ENCODE data around the gene PRMT6.

The PRMT6 gene

GRCh38 chr1:107098961-107099360 lies 42.5 kb downstream of the PRMT6 start:
- no peak for TF ChIP-seq CTCF (IDR thresholded peaks at IDR 0.05; ENCODE audit: insufficient read depth, low read length, poor library complexity, severe bottlenecking)
- Histone ChIP-seq H3K4me3 (replicated peaks; ENCODE audit: low read depth, low read length) (no peak overlapping the region), H3K36me3 (ENCODE audit: control insufficient read depth, insufficient read depth, low read length) (no peaks in the 10 kb centered on the region), H3K27me3 (replicated peaks; ENCODE audit: control insufficient read depth, insufficient read depth, low read length) (no peaks in the 10 kb centered on the region)
- DNase-seq (ENCODE audit: extremely low read depth, insufficient read length): no peak

GRCh38 chr1:107100331-107100984 lies 44.0 kb downstream of the PRMT6 start:
- TF ChIP-seq CTCF (IDR thresholded peaks at IDR 0.05; ENCODE audit: insufficient read depth, low read length, poor library complexity, severe bottlenecking): no peak
- Histone ChIP-seq H3K4me3 (replicated peaks; ENCODE audit: low read depth, low read length) (no peak overlapping the region), H3K36me3 (ENCODE audit: control insufficient read depth, insufficient read depth, low read length) (no peaks in the 10 kb centered on the region), H3K27me3 (replicated peaks; ENCODE audit: control insufficient read depth, insufficient read depth, low read length) (no peaks in the 10 kb centered on the region)
- DNase-seq (ENCODE audit: extremely low read depth, insufficient read length): no peak

GRCh38 chr1:107105914-107106313 lies 49.4 kb downstream of the PRMT6 start:
- TF ChIP-seq CTCF (IDR thresholded peaks at IDR 0.05; ENCODE audit: insufficient read depth, low read length, poor library complexity, severe bottlenecking): no peak

More at GRCh38 chr1:107105914-107106313, 49.4 kb downstream of the PRMT6 start:
- DNase-seq (ENCODE audit: extremely low read depth, insufficient read length): no peak
- no peak overlapping the region for H3K4me3 ChIP-seq (replicated peaks; ENCODE audit: low read depth, low read length)
- H3K27me3 ChIP-seq (replicated peaks; ENCODE audit: control insufficient read depth, insufficient read depth, low read length): no peaks in the 10 kb centered on the region
- H3K36me3 ChIP-seq (ENCODE audit: control insufficient read depth, insufficient read depth, low read length): no peaks in the 10 kb centered on the region

Data from GM06990 (cell line).